NT2/D1 (cell line): Measurements from ENCODE around the gene PRR32.

ENCODE experiments used
- SUZ12 ChIP-seq: IDR thresholded peaks from 2 replicates; pipeline ENCODE4 v1.6.1; 2011; ENCODE audit not compliant: insufficient read length, insufficient read depth; ENCODE audit errors: extremely low read depth
- YY1 ChIP-seq: IDR thresholded peaks from 2 replicates; pipeline ENCODE4 v1.6.1; 2011; ENCODE audit not compliant: insufficient read length, insufficient read depth
- ZNF274 ChIP-seq: IDR thresholded peaks from 2 replicates; pipeline ENCODE4 v1.6.1; 2011; ENCODE audit warnings: mild to moderate bottlenecking, low read depth, low read length

- TF ChIP-seq SUZ12 (no peak), ZNF274 (no peak), YY1 (no peak)
Measured at GRCh38 chrX:126824338-126825007, 4.9 kb downstream of the PRR32 start.
